Measurements from ENCODE around the gene CDKL1. TPM values are rescaled to one million over a fixed set of nuclear protein-coding genes. Genes with fewer than 3 reads are reported as not detected.

The CDKL1 gene
- total RNA-seq, 1 experiment from 2014 or later = 3.6 TPM

DNA sequence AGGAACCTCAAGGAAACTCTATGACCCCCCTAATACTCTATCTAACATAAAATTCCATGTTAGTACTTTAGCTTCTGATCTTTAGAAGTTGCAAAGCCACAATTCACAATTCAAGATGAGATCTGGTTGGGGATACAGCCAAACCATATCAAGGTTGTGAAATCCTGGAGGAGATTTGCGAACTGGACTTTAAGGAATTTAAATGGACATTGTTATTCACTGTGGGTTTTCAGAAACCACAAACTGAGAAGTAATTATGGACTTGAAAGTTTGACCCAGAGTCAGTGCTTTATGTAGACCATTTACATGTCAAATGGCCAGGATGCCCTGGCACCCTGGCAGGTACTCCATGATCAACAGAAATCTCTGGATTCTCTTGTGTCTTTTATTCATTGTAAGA, 14.2 kb upstream of the CDKL1 start:
- POLR2A ChIA-PET = no interaction called here

DNA sequence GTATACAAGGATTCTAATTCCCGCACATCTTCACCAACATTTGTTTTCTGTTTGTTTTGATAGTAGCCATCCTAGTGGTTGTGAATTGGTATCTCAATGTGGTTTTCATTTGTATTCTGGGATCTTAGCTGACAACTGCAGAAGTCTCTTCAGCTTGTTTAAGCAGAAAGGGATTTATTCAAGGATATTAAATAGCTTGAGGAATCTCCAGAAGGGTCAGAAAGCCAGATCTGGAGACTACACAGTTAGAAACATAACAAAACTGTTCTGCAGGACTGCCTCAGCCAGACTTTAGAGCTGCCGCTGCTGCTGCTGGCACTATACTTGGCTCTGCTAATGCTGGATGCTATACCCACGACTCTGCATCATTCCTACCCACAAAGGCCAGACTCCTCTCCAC, 13.4 kb upstream of the CDKL1 start:
- no peak overlapping the region for H3K4me3 Mint-ChIP-seq
- no peak; the same call in 1 of the 2 replicates for ATAC-seq
- no peaks in the 10 kb centered on the region; the same call in 1 of the 2 replicates for H3K27me3 Mint-ChIP-seq (ENCODE audit: low read depth)
- peaks cover 5% of the 10 kb centered on the region for H3K36me3 Mint-ChIP-seq
- H3K4me1 Mint-ChIP-seq = peaks cover 6% of the 10 kb centered on the region; the same call in 1 of the 2 replicates
- DNase-seq (ENCODE audit: low spot score) = no peak
- CTCF ChIA-PET = interaction anchor here (0.8 to 2.0 kb wide), 2 partner anchors 13 to 21 kb away, joined by 3 to 4 read pairs; partner anchors contain the start of gene CDKL1
- no peak overlapping the region for H3K27ac Mint-ChIP-seq
- TF ChIP-seq FOXK1 (CRISPR knock-in tag; IDR thresholded peaks at IDR 0.05) (no peak), IRF2 (CRISPR knock-in tag; IDR thresholded peaks at IDR 0.05; ENCODE audit: borderline replicate concordance, low read depth) (no peak), ZNF416 (CRISPR knock-in tag; IDR thresholded peaks at IDR 0.05) (no peak), JAZF1 (CRISPR knock-in tag; IDR thresholded peaks at IDR 0.05) (no peak), CREM (CRISPR knock-in tag; IDR thresholded peaks at IDR 0.05) (no peak)
- POLR2A ChIA-PET = interaction anchor here (0.7 kb wide), 1 partner anchor 98 kb away, joined by 3 read pairs; the partner anchor contains the start of genes DMAC2L and L2HGDH
- H3K9me3 Mint-ChIP-seq = peaks cover 22% of the 10 kb centered on the region

More for the DNA sequence above, 14.2 kb upstream of the CDKL1 start:
- no peaks in the 10 kb centered on the region; the same call in 1 of the 2 replicates for H3K27me3 Mint-ChIP-seq (ENCODE audit: low read depth)
- peaks cover 16% of the 10 kb centered on the region for H3K9me3 Mint-ChIP-seq
- H3K4me3 Mint-ChIP-seq = no peak overlapping the region
- ATAC-seq = 0 out of 2 replicates have a peak, but pooled peaks have one; percentile 18
- no peak for TF ChIP-seq TP53 (CRISPR knock-in tag; IDR thresholded peaks at IDR 0.05)
- no peak for TF ChIP-seq ZNF416 (CRISPR knock-in tag; IDR thresholded peaks at IDR 0.05)
- no peak for TF ChIP-seq NFATC4 (CRISPR knock-in tag; IDR thresholded peaks at IDR 0.05)
- TF ChIP-seq, protein P1, sequence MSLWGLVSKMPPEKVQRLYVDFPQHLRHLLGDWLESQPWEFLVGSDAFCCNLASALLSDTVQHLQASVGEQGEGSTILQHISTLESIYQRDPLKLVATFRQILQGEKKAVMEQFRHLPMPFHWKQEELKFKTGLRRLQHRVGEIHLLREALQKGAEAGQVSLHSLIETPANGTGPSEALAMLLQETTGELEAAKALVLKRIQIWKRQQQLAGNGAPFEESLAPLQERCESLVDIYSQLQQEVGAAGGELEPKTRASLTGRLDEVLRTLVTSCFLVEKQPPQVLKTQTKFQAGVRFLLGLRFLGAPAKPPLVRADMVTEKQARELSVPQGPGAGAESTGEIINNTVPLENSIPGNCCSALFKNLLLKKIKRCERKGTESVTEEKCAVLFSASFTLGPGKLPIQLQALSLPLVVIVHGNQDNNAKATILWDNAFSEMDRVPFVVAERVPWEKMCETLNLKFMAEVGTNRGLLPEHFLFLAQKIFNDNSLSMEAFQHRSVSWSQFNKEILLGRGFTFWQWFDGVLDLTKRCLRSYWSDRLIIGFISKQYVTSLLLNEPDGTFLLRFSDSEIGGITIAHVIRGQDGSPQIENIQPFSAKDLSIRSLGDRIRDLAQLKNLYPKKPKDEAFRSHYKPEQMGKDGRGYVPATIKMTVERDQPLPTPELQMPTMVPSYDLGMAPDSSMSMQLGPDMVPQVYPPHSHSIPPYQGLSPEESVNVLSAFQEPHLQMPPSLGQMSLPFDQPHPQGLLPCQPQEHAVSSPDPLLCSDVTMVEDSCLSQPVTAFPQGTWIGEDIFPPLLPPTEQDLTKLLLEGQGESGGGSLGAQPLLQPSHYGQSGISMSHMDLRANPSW (CRISPR knock-in tag; conservative IDR thresholded peaks at IDR 0.05; ENCODE audit: low read depth) = no peak
- TF ChIP-seq CREM (CRISPR knock-in tag; IDR thresholded peaks at IDR 0.05) = no peak
- no peak for DNase-seq (ENCODE audit: low spot score)
- H3K27ac Mint-ChIP-seq = no peak overlapping the region
- peaks cover 7% of the 10 kb centered on the region for H3K36me3 Mint-ChIP-seq
- peaks cover 6% of the 10 kb centered on the region; the same call in 1 of the 2 replicates for H3K4me1 Mint-ChIP-seq
- CTCF ChIA-PET = interaction anchor here (0.5 to 2.0 kb wide), 3 partner anchors 14 to 90 kb away, joined by 3 to 4 read pairs (median 3); partner anchors contain the start of gene CDKL1

DNA sequence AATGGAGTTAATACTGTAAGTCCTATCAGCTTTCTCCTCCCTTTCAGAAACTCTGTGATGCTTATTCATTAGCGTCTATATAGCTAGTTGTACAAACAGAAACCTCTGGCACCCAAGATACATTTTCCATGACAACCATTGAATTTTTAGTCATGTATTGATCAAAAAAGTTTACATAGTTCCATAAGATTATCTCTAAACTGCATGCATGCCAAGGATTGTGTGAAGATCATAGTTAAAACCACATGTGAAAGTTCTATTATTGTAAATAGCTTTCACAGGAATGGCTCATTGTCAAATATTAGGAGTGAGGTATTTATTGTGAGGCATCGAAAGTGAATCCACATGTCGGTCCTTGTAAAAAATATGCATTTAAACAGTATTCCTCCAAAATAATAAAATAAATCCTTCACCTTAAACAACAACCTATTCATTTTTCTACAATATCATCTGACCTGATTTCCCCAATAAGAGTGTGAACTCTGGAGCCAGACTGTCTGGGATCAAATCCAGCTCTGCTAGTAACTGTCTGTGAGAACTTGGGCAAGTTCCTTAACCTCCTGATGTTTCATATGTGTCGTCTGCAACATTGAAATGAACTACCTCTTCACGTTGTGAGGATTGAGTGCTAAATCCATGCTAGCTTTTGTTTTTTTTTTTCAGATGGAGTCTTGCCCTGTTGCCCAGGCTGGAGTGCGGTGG, 10.6 kb upstream of the CDKL1 start:
- ChIA-PET POLR2A (no interaction called here), CTCF (interaction anchor here (1.6 kb wide), 1 partner anchor 89 kb away, joined by 4 read pairs; no protein-coding TSS in a partner anchor)
- Mint-ChIP-seq H3K27me3 (ENCODE audit: low read depth) (no peaks in the 10 kb centered on the region), H3K27ac (no peak overlapping the region), H3K4me1 (peaks cover 19% of the 10 kb centered on the region), H3K9me3 (peaks cover 19% of the 10 kb centered on the region), H3K36me3 (peaks cover under 1% of the 10 kb centered on the region), H3K4me3 (no peak overlapping the region)
- DNase-seq (ENCODE audit: low spot score) (no peak), ATAC-seq (no peak)
- TF ChIP-seq, protein P2, sequence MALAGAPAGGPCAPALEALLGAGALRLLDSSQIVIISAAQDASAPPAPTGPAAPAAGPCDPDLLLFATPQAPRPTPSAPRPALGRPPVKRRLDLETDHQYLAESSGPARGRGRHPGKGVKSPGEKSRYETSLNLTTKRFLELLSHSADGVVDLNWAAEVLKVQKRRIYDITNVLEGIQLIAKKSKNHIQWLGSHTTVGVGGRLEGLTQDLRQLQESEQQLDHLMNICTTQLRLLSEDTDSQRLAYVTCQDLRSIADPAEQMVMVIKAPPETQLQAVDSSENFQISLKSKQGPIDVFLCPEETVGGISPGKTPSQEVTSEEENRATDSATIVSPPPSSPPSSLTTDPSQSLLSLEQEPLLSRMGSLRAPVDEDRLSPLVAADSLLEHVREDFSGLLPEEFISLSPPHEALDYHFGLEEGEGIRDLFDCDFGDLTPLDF (CRISPR knock-in tag; IDR thresholded peaks at IDR 0.05) = no peak
- TF ChIP-seq, protein P3, sequence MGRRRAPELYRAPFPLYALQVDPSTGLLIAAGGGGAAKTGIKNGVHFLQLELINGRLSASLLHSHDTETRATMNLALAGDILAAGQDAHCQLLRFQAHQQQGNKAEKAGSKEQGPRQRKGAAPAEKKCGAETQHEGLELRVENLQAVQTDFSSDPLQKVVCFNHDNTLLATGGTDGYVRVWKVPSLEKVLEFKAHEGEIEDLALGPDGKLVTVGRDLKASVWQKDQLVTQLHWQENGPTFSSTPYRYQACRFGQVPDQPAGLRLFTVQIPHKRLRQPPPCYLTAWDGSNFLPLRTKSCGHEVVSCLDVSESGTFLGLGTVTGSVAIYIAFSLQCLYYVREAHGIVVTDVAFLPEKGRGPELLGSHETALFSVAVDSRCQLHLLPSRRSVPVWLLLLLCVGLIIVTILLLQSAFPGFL (CRISPR knock-in tag; IDR thresholded peaks at IDR 0.05; ENCODE audit: borderline replicate concordance) = no peak
- no peak for TF ChIP-seq SOX15 (CRISPR knock-in tag; IDR thresholded peaks at IDR 0.05)
- TF ChIP-seq, protein P4, sequence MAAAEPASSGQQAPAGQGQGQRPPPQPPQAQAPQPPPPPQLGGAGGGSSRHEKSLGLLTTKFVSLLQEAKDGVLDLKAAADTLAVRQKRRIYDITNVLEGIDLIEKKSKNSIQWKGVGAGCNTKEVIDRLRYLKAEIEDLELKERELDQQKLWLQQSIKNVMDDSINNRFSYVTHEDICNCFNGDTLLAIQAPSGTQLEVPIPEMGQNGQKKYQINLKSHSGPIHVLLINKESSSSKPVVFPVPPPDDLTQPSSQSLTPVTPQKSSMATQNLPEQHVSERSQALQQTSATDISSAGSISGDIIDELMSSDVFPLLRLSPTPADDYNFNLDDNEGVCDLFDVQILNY (CRISPR knock-in tag; IDR thresholded peaks at IDR 0.05) = no peak

Measured in WTC11 (cell line).